ENCODE results near the gene KCNQ2.
"Not testable (repeated sequence)": the region's sequence is repeated elsewhere in the genome, so short reads cannot be mapped to it uniquely, and the experiment has no call there.

The KCNQ2 gene

GRCh38 chr20:63487781-63488241 lies 15.4 kb upstream of the KCNQ2 start:
- DNase-seq = no peak

GRCh38 chr20:63487116-63487764 lies 14.8 kb upstream of the KCNQ2 start:
- no peak for DNase-seq

DNA sequence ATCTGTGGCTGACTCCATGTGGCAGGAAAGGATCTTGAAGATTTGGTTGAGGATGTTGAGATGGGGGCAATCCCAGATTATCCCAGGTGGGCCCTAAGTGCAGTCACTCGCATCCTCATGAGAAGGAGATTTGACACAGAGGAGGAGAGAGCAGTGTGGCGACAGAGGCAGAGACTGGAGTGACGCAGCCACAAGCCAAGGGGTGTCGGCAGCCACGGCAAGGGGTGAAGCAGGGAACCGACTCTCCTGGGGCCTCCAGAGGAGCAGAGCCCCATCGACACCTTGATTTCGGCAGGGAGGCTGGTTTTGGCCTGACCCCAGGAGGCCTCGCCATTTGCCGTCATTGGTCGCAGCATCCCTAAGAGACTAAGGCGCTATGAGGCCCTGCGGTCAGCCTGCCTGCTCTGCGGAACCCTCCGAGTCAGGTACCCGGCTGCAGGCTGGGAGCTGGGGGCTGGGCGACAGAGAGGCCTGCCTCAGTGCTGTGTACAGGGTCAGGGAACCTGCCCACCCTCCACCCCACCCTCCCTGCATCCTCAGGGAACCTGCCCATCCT lies 13.9 kb upstream of the KCNQ2 start:
- DNase-seq = no peak

- DNase-seq = no peak
These were observed 12.4 kb upstream of the KCNQ2 start for GRCh38 chr20:63484651-63485403.

DNA sequence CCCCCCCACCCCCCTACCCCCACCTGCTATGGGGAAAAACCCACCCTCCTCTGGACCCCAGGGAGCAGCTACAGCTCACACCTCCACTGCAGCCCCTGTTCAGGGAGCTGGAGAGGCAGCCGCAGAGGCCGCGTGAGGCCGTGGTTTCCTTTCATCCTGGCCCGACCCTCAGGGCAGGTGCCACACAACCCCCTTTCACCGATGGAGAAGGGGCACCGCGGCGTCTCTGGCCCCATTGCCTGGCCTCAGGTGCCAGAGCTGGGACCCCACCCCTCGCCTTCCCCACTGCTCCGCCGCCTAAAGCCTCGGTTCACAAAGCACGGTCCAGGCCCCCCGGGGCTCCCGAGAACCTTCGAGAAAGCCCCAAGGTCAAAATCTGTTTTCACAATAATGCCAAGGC lies 11.8 kb upstream of the KCNQ2 start:
- DNase-seq = no peak

DNA sequence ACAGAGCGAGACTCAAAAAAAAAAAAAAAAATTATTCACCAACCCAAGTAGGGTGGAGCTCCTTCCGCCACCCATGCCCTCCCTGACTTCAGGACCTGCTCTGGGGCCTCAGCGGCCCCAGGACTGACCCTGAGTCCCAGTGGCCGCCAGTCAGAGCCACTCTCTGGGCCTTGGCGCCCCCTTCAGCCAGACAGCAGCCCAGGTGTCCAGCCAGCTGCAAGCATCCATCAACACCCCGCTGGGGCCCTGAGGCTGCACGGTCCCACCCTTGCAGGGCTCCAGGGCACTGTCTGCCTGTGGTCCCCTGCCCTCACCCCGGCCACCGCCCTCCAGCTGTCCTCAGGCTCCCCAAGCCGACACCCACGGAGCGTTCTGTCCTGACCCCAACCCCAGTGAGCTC lies 11.4 kb upstream of the KCNQ2 start:
- no peak for DNase-seq

DNA sequence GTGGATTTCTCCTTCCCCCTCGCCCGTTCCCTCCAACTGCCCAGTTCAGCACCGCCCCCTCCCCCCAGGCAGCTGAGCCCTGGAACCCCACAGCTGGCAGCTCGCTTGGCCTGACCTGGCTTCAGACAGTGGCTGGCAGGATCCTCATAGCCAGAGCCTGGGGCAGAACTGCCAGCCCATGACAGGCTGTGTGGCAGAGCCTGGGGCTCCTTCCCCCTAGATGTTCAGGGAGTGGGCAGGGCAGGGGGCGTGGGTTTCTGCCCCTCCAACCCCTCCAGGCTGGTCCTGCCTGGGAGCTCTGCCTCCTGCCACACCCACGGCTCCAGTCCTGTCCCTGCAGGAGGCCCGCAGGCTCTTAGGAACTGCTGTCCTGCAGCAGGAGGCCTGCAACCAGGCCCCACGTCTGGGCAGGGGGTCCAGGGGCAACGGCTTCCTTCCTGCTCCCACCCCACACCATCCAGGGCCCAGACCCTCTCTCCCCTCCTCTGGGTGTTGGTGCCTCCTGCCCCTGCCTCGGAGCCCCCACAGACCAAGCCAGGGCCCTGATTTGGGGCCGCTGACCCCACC lies 9.6 kb upstream of the KCNQ2 start:
- no peak for DNase-seq

GRCh38 chr20:63481503-63481902 lies 9.0 kb upstream of the KCNQ2 start:
- no peak for DNase-seq

DNA sequence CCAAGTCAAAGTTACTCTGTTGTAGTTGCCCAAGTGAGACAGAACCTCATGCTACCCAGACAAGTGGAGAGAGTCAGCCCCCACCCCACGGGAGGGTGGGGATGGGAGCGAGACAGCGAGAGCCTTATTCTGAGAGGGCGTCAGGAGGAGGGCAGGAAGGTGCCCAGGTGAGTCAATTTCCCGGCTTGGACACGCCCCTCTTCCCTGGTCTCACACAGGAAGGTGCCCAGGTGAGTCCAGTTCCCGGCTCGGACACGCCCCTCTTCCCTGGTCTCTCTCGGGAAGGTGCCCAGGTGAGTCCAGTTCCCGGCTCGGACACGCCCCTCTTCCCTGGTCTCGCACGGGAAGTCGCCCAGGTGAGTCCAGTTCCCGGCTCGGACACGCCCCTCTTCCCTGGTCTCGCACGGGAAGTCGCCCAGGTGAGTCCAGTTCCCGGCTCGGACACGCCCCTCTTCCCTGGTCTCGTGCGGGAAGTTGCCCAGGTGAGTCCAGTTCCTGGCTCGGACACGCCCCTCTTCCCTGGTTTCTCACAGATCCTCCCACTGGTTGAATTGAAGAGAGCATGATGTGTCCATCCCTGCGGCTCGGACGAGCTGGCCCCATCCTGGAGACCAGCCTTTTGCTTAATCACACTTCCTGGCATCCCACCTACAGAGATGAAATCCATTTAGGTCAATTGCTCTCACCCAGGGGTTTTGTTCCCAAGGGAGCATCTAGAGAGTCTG lies 7.4 kb upstream of the KCNQ2 start:
- not testable (repeated sequence) for DNase-seq

GRCh38 chr20:63478346-63479302 lies 6.2 kb upstream of the KCNQ2 start:
- no peak for DNase-seq

DNA sequence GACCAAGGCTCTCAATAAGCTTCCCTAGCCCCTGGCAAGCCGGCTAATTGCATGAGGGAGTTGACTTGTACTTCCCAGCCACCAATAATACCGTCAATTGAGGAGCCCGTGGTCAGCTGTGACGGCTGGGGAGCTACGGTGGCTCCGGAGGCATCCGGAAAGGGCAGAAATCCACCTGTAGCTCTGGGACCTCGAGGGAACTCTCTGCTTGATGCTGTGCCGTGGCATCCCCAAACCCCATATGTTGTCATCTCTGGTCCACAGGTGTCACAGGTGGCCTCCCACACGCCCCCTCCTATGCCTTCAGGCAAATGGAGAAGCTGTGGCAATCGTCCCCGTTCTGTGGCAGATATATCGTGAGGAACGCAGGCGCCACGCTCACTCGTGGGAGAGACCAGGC lies 5.5 kb upstream of the KCNQ2 start:
- no peak for DNase-seq

- no peak for DNase-seq
These were observed 4.7 kb upstream of the KCNQ2 start for GRCh38 chr20:63477061-63477616.

DNA sequence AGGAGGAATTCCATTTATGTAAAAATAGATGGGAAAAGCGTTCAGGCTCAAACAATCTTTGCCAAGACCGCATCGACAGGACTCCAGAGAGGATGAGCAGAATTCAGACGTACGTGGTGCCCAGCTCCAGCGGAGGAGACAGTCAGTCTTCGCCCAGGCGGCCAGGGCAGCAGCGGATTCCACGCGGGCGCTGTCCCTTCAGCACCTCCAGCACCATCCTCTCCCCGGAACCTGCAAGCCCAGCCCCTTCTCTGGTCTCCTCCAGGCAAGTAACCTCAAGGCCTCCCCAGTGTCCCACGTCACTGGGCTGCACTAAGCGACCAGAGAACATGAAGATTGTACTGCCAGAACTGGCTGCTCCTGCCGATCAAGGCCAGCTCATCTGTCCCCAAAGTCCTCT lies 2.8 kb upstream of the KCNQ2 start:
- DNase-seq = no peak

GRCh38 chr20:63473555-63474449 lies 1.3 kb upstream of the KCNQ2 start:
- no peak for DNase-seq

GRCh38 chr20:63472862-63473390 lies 471 bp upstream of the KCNQ2 start:
- no peak for DNase-seq

DNA sequence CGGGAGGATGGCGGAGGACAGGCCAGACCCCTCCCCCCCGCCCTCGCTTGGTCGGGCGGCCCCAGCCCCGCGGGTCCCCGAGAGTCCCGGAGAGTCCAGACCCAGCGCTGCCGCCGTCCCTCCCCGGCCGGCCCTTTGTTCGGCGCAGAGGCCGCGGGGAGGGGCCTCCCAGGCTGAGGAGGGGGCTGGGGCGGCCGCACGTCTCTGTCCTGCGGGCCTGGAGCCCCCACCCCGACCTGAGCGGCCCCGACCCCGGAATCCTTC lies 806 bp downstream of the KCNQ2 start:
- DNase-seq = no peak

DNA sequence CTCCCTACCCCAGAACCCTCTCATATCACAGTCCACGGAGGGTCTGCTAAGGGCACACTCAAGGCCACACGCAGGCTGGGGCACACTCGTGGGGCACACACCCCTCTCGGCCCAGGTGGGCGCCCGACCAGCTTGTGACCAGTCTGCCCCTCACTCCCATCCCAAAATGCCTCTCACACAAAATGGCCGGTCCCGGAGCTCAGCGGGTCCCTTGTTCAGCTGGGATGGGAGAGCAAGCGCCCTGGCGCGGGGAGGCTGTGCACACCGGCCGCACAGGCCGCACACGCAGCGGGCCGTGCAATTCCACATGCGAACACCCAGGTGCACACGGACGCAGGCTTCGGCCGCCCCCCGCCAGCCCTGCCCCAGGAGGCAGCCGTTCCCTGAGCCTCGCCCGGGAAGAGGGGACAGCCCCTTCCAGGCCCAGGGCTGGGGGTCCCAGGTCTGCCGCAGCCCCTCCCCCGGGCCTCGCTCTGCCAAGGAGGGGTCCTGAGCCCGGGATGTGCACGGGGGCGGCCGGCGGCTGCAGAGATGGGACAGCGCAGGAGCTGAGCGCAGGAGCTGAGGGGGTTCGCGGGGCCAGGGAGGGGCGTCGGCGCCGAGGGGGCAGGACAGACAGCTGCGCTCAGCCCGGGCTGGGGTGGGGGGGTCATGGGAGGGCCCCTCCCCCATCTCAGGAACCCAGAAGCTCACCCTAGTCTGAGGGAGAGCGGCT lies 1.3 kb downstream of the KCNQ2 start:
- DNase-seq = no peak

DNA sequence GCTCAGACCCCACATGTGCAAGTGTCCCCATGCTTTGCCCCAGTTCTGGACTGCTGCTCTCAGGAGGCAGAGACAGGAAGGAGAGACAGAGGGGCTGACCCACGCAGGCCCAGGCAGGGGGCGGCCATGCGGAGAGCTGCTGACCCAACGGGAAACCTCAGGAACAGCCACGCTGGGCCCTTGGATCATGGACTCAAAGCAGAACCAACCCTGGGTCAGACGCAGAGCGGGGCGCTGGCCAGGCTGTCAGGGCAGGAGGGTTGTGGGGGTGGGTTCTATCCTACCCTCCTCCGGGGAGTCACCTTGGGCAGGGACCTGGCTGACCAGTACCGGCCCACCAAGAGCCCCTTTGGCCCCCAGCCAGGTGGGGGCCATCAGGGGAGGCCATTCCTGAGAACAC lies 2.0 kb downstream of the KCNQ2 start:
- no peak for DNase-seq

GRCh38 chr20:63469713-63470101 lies 2.7 kb downstream of the KCNQ2 start:
- no peak for DNase-seq

All from NCI-H2029 treated with DMSO at 0.1 percent for 48 hours (cell line).